Cerebellar cortex (tissue), 1 donor: ENCODE results near the gene FBXO34.
"Not testable (repeated sequence)": the region's sequence is repeated elsewhere in the genome, so short reads cannot be mapped to it uniquely, and the experiment has no call there.

ENCODE experiments used
- DNase-seq: peaks from one replicate; pipeline ENCODE4 v3.0.0-alpha.2; 2015; ENCODE audit warnings: low spot score

Gene FBXO34

GRCh38 chr14:55309761-55310365, 38.6 kb downstream of the FBXO34 start:
- DNase-seq: no peak

- DNase-seq: not testable (repeated sequence)
These were observed 41.3 kb downstream of the FBXO34 start for GRCh38 chr14:55312379-55313030.

- DNase-seq: no peak
These were observed 42.3 kb downstream of the FBXO34 start for GRCh38 chr14:55313480-55313879.

- no peak for DNase-seq
These were observed 43.2 kb downstream of the FBXO34 start for GRCh38 chr14:55314449-55314848.

GRCh38 chr14:55316564-55316963, 45.3 kb downstream of the FBXO34 start:
- no peak for DNase-seq

GRCh38 chr14:55317542-55318306, 46.5 kb downstream of the FBXO34 start:
- no peak for DNase-seq

- no peak for DNase-seq
These were observed 47.5 kb downstream of the FBXO34 start for GRCh38 chr14:55318694-55319093.

GRCh38 chr14:55323910-55324309, 52.7 kb downstream of the FBXO34 start:
- DNase-seq: no peak

- DNase-seq: no peak
These were observed 53.6 kb downstream of the FBXO34 start for GRCh38 chr14:55324812-55325211.

GRCh38 chr14:55327179-55327578, 56.0 kb downstream of the FBXO34 start:
- DNase-seq: no peak

- no peak for DNase-seq
These were observed 57.1 kb downstream of the FBXO34 start for GRCh38 chr14:55328317-55328716.

GRCh38 chr14:55329999-55330710, 58.9 kb downstream of the FBXO34 start:
- no peak for DNase-seq

- no peak for DNase-seq
These were observed 61.7 kb downstream of the FBXO34 start for GRCh38 chr14:55332654-55333570.

GRCh38 chr14:55333711-55334485, 62.7 kb downstream of the FBXO34 start:
- no peak for DNase-seq

- DNase-seq: no peak
These were observed 64.9 kb downstream of the FBXO34 start for GRCh38 chr14:55336162-55336561.

- no peak for DNase-seq
These were observed 65.5 kb downstream of the FBXO34 start for GRCh38 chr14:55336691-55337090.

GRCh38 chr14:55339770-55340169, 68.5 kb downstream of the FBXO34 start:
- DNase-seq: no peak

- DNase-seq: no peak
These were observed 69.3 kb downstream of the FBXO34 start for GRCh38 chr14:55340482-55340881.

- DNase-seq: no peak
These were observed 70.6 kb downstream of the FBXO34 start for GRCh38 chr14:55341781-55342180.

- DNase-seq: not testable (repeated sequence)
These were observed 73.5 kb downstream of the FBXO34 start for GRCh38 chr14:55344582-55345163.
